Measurements from ENCODE around the gene RNF34. TPM values are rescaled to one million over a fixed set of nuclear protein-coding genes. Genes with fewer than 3 reads are reported as not detected.
A peak's percentile ranks its signal among the peaks of the same experiment; 100 is the strongest.

The RNF34 gene
- total RNA-seq, 2 donors from 2014 or later = 72.6 to 74.7 TPM

- Histone ChIP-seq H3K9ac (ENCODE audit: extremely low read depth, low read length, poor library complexity, severe bottlenecking) (no peak overlapping the region), H3K4me1 (ENCODE audit: control insufficient read depth, insufficient read depth, low read length) (no peaks in the 10 kb centered on the region), H3K27ac (ENCODE audit: low read depth, low read length) (no peak overlapping the region), H3K27me3 (ENCODE audit: control insufficient read depth, insufficient read depth, low read length, poor library complexity, severe bottlenecking) (no peaks in the 10 kb centered on the region), H3K36me3 (ENCODE audit: control insufficient read depth, insufficient read depth, low read length) (peaks cover 93% of the 10 kb centered on the region), H3K9me3 (ENCODE audit: control insufficient read depth, low read length) (no peaks in the 10 kb centered on the region), H3K4me3 (ENCODE audit: low read length) (no peak overlapping the region)
- Mint-ChIP-seq H3K27me3 (ENCODE audit: insufficient read depth) (no peaks in the 10 kb centered on the region), H3K27ac (no peak overlapping the region), H3K36me3 (ENCODE audit: low read depth) (peaks cover 91% of the 10 kb centered on the region), H3K9me3 (peaks cover 2% of the 10 kb centered on the region), H3K4me1 (no peaks in the 10 kb centered on the region), H3K4me3 (no peak overlapping the region)
- no peak for TF ChIP-seq CTCF (conservative IDR thresholded peaks at IDR 0.05)
- WGBS, 2 experiments (ENCODE audit: insufficient coverage in 1 of 2, insufficient read length in 1 of 2) = 92 to 93% methylated on average over 5 to 6 of the region's 6 CpGs
- DNase-seq = no peak
Measured at GRCh38 chr12:121430833-121431415, 31.0 kb downstream of the RNF34 start.

- Mint-ChIP-seq H3K27ac (peak overlapping the region; percentile 20), H3K4me3 (no peak overlapping the region), H3K9me3 (peaks cover 12% of the 10 kb centered on the region), H3K36me3 (ENCODE audit: low read depth) (peaks cover 91% of the 10 kb centered on the region), H3K27me3 (ENCODE audit: insufficient read depth) (no peaks in the 10 kb centered on the region), H3K4me1 (no peaks in the 10 kb centered on the region)
- Histone ChIP-seq H3K36me3 (ENCODE audit: control insufficient read depth, insufficient read depth, low read length) (peaks cover 92% of the 10 kb centered on the region), H3K4me1 (ENCODE audit: control insufficient read depth, insufficient read depth, low read length) (no peaks in the 10 kb centered on the region), H3K9ac (ENCODE audit: extremely low read depth, low read length, poor library complexity, severe bottlenecking) (no peak overlapping the region), H3K27ac (ENCODE audit: low read depth, low read length) (no peak overlapping the region), H3K27me3 (ENCODE audit: control insufficient read depth, insufficient read depth, low read length, poor library complexity, severe bottlenecking) (no peaks in the 10 kb centered on the region), H3K4me3 (ENCODE audit: low read length) (no peak overlapping the region), H3K9me3 (ENCODE audit: control insufficient read depth, low read length) (peaks cover 9% of the 10 kb centered on the region)
- DNase-seq = no peak
- no peak for TF ChIP-seq CTCF (conservative IDR thresholded peaks at IDR 0.05)
- 95 to 97% methylated on average over 5 to 11 of the region's 11 CpGs for WGBS, 2 experiments (ENCODE audit: insufficient coverage in 1 of 2, insufficient read length in 1 of 2)
Measured at GRCh38 chr12:121432740-121433480, 33.0 kb downstream of the RNF34 start.

- Histone ChIP-seq H3K9me3 (ENCODE audit: control insufficient read depth, low read length) (peaks cover 9% of the 10 kb centered on the region), H3K4me3 (ENCODE audit: low read length) (no peak overlapping the region), H3K4me1 (ENCODE audit: control insufficient read depth, insufficient read depth, low read length) (no peaks in the 10 kb centered on the region), H3K27ac (ENCODE audit: low read depth, low read length) (no peak overlapping the region), H3K27me3 (ENCODE audit: control insufficient read depth, insufficient read depth, low read length, poor library complexity, severe bottlenecking) (no peaks in the 10 kb centered on the region), H3K36me3 (ENCODE audit: control insufficient read depth, insufficient read depth, low read length) (peaks cover 90% of the 10 kb centered on the region), H3K9ac (ENCODE audit: extremely low read depth, low read length, poor library complexity, severe bottlenecking) (no peak overlapping the region)
- Mint-ChIP-seq H3K27ac (no peak overlapping the region), H3K9me3 (peaks cover 12% of the 10 kb centered on the region), H3K4me3 (no peak overlapping the region), H3K4me1 (no peaks in the 10 kb centered on the region), H3K27me3 (ENCODE audit: insufficient read depth) (no peaks in the 10 kb centered on the region), H3K36me3 (ENCODE audit: low read depth) (peaks cover 91% of the 10 kb centered on the region)
- WGBS, 2 experiments (ENCODE audit: insufficient coverage in 1 of 2, insufficient read length in 1 of 2) = 100% methylated on average over 1 to 2 of the region's 2 CpGs
- DNase-seq = no peak
- TF ChIP-seq CTCF (conservative IDR thresholded peaks at IDR 0.05) = no peak
Measured at GRCh38 chr12:121436706-121437105, 36.8 kb downstream of the RNF34 start.
